Esophagus squamous epithelium (tissue), 4 donors: ENCODE results near the gene BMPR2.

Experiments used
- POLR2A ChIP-seq, 4 donors: fragments of 450-650 bp; IDR thresholded peaks; one replicate each; pipeline ENCODE4 v1.6.1; 2017; ENCODE audit warnings: antibody characterized with exemption in 4 of 4, mild to moderate bottlenecking in 4 of 4, moderate library complexity in 3 of 4
- TF ChIP-seq, protein P1 (sequence below), 6 experiments: fragments of 450-650 bp in 4 of 6; fragments of 200-600 bp in 2 of 6; sonication (generic) in 2 of 6; IDR thresholded peaks; one replicate each; pipeline ENCODE4 v1.5.1; 2016 to 2019; ENCODE audit warnings: antibody characterized with exemption in 6 of 6, mild to moderate bottlenecking in 4 of 6, moderate library complexity in 4 of 6

DNA sequence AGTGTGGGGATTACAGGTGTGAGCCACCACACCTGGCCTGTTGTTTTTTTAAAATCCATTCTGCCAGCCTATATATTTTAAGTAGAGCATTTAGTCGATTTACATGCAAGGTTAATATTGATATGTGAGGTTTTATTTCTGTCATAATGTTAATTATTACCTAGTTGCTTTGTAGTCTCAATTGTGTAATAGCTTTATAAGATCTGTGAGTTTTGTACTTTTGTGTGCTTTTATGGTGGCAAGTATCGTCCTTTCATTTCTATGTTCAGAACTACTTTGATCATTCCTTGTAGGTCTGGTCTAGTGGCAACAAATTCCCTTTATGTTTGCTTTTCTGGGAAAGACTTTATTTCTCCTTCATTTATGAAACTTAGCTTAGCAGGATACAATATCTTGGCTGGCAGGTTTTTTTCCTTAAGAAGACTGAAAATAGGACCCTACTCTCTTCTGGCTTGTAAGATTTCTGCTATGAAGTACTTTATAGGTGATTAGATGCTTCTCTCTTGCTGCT is 207.6 kb downstream of the BMPR2 start:
- TF ChIP-seq, protein P1, sequence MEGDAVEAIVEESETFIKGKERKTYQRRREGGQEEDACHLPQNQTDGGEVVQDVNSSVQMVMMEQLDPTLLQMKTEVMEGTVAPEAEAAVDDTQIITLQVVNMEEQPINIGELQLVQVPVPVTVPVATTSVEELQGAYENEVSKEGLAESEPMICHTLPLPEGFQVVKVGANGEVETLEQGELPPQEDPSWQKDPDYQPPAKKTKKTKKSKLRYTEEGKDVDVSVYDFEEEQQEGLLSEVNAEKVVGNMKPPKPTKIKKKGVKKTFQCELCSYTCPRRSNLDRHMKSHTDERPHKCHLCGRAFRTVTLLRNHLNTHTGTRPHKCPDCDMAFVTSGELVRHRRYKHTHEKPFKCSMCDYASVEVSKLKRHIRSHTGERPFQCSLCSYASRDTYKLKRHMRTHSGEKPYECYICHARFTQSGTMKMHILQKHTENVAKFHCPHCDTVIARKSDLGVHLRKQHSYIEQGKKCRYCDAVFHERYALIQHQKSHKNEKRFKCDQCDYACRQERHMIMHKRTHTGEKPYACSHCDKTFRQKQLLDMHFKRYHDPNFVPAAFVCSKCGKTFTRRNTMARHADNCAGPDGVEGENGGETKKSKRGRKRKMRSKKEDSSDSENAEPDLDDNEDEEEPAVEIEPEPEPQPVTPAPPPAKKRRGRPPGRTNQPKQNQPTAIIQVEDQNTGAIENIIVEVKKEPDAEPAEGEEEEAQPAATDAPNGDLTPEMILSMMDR (IDR thresholded peaks at IDR 0.05) = no peak
- TF ChIP-seq POLR2A (IDR thresholded peaks at IDR 0.05) = no peak
